Stimulated activated naive CD4-positive, alpha-beta T cell (primary cell): Measurements from ENCODE around the gene ZDHHC3.

Experiments used
- DNase-seq, 6 experiments: peaks; one replicate each; lab custom pipeline; 2025; lab: John Stamatoyannopoulos, UW

The ZDHHC3 gene

GRCh38 chr3:44926921-44927320 lies 49.1 kb downstream of the ZDHHC3 start:
- no peak for DNase-seq

GRCh38 chr3:44926172-44926571 lies 49.8 kb downstream of the ZDHHC3 start:
- DNase-seq = no peak

- DNase-seq = no peak
Observed at GRCh38 chr3:44924457-44925084, 51.4 kb downstream of the ZDHHC3 start.

- DNase-seq = no peak
Observed at GRCh38 chr3:44923632-44924456, 52.1 kb downstream of the ZDHHC3 start.

GRCh38 chr3:44920081-44920480 lies 55.9 kb downstream of the ZDHHC3 start:
- no peak for DNase-seq

GRCh38 chr3:44918581-44918980 lies 57.4 kb downstream of the ZDHHC3 start:
- no peak for DNase-seq

GRCh38 chr3:44918087-44918486 lies 57.9 kb downstream of the ZDHHC3 start:
- DNase-seq = no peak

- DNase-seq = no peak
Observed at GRCh38 chr3:44915702-44916438, 60.1 kb downstream of the ZDHHC3 start.

GRCh38 chr3:44914936-44915335 lies 61.0 kb downstream of the ZDHHC3 start:
- no peak for DNase-seq

GRCh38 chr3:44913868-44914468 lies 62.0 kb downstream of the ZDHHC3 start:
- DNase-seq = peak; percentile 6 to 63 (median 49)

- DNase-seq = no peak
Observed at GRCh38 chr3:44910693-44911092, 65.3 kb downstream of the ZDHHC3 start.

GRCh38 chr3:44909063-44909462 lies 66.9 kb downstream of the ZDHHC3 start:
- no peak for DNase-seq

GRCh38 chr3:44907612-44908011 lies 68.4 kb downstream of the ZDHHC3 start:
- no peak for DNase-seq

GRCh38 chr3:44906997-44907396 lies 69.0 kb downstream of the ZDHHC3 start:
- no peak for DNase-seq

- DNase-seq = no peak
Observed at GRCh38 chr3:44905446-44906157, 70.4 kb downstream of the ZDHHC3 start.

GRCh38 chr3:44903751-44904150 lies 72.2 kb downstream of the ZDHHC3 start:
- no peak for DNase-seq

GRCh38 chr3:44903314-44903713 lies 72.7 kb downstream of the ZDHHC3 start:
- DNase-seq = no peak

GRCh38 chr3:44902628-44903027 lies 73.3 kb downstream of the ZDHHC3 start:
- DNase-seq = no peak

GRCh38 chr3:44899683-44900367 lies 76.1 kb downstream of the ZDHHC3 start:
- no peak for DNase-seq

- DNase-seq = no peak
Observed at GRCh38 chr3:44896440-44896839, 79.5 kb downstream of the ZDHHC3 start.

GRCh38 chr3:44894485-44894884 lies 81.5 kb downstream of the ZDHHC3 start:
- no peak for DNase-seq
